ENCODE measurements around the gene ATRX. TPM values are rescaled to one million over a fixed set of nuclear protein-coding genes. Genes with fewer than 3 reads are reported as not detected.
A peak's percentile ranks its signal among the peaks of the same experiment; 100 is the strongest.

The ATRX gene
- total RNA-seq, 1 donor from 2014 or later, result 129 TPM

GRCh38 chrX:77603635-77604336 is 182.2 kb downstream of the ATRX start:
- Histone ChIP-seq H3K27me3 (no peaks in the 10 kb centered on the region), H3K9me3 (ENCODE audit: low read depth) (peaks cover 6% of the 10 kb centered on the region), H3K27ac (no peak overlapping the region), H3K9ac (no peak overlapping the region), H3K4me3 (no peak overlapping the region), H3F3A (ENCODE audit: low read depth) (no peaks in the 10 kb centered on the region), H3K4me2 (no peak overlapping the region), H3K36me3 (peaks cover 5% of the 10 kb centered on the region), H4K20me1 (ENCODE audit: low read depth) (no peaks in the 10 kb centered on the region), H3K4me1 (no peaks in the 10 kb centered on the region), H2AFZ (replicated peaks) (no peak overlapping the region), H3K79me2 (ENCODE audit: low read depth) (no peaks in the 10 kb centered on the region)
- Mint-ChIP-seq H3K27ac (no peak overlapping the region), H3K36me3 (peaks cover 8% of the 10 kb centered on the region), H3K9me3 (peaks cover 4% of the 10 kb centered on the region), H3K27me3 (ENCODE audit: insufficient read depth, low read depth) (peaks cover 3% of the 10 kb centered on the region), H3K4me3 (no peak overlapping the region), H3K4me1 (no peaks in the 10 kb centered on the region)
- TF ChIP-seq EZH2 (IDR thresholded peaks at IDR 0.05), result no peak
- no peak for TF ChIP-seq CTCF (IDR thresholded peaks at IDR 0.05)
- no peak for TF ChIP-seq EZH2phosphoT487 (IDR thresholded peaks at IDR 0.05)
- DNase-seq (ENCODE audit: low spot score), result no peak

- no peaks in the 10 kb centered on the region for H3K9me3 Mint-ChIP-seq
- no peaks in the 10 kb centered on the region for H3K27me3 Mint-ChIP-seq (ENCODE audit: insufficient read depth, low read depth)
- Histone ChIP-seq H3F3A (ENCODE audit: low read depth) (no peaks in the 10 kb centered on the region), H3K4me1 (no peaks in the 10 kb centered on the region), H3K27me3 (no peaks in the 10 kb centered on the region), H3K9ac (no peak overlapping the region), H4K20me1 (ENCODE audit: low read depth) (no peaks in the 10 kb centered on the region), H3K9me3 (ENCODE audit: low read depth) (no peaks in the 10 kb centered on the region), H3K4me3 (no peak overlapping the region), H2AFZ (replicated peaks) (no peak overlapping the region), H3K79me2 (ENCODE audit: low read depth) (no peaks in the 10 kb centered on the region), H3K36me3 (peaks cover 8% of the 10 kb centered on the region), H3K4me2 (no peak overlapping the region), H3K27ac (no peak overlapping the region)
- H3K27ac Mint-ChIP-seq, result no peak overlapping the region
- no peak overlapping the region for H3K4me3 Mint-ChIP-seq
- no peaks in the 10 kb centered on the region for H3K4me1 Mint-ChIP-seq
- peaks cover 2% of the 10 kb centered on the region for H3K36me3 Mint-ChIP-seq
- DNase-seq (ENCODE audit: low spot score), result no peak
- TF ChIP-seq EZH2phosphoT487 (IDR thresholded peaks at IDR 0.05), result no peak
- TF ChIP-seq CTCF (IDR thresholded peaks at IDR 0.05), result no peak
- no peak for TF ChIP-seq EZH2 (IDR thresholded peaks at IDR 0.05)
Measured at GRCh38 chrX:77597511-77597910, 188.5 kb downstream of the ATRX start.

GRCh38 chrX:77597090-77597489 is 188.9 kb downstream of the ATRX start:
- no peaks in the 10 kb centered on the region for H3K27me3 ChIP-seq
- H3K79me2 ChIP-seq (ENCODE audit: low read depth), result no peaks in the 10 kb centered on the region
- H2AFZ ChIP-seq (replicated peaks), result no peak overlapping the region
- no peaks in the 10 kb centered on the region for H4K20me1 ChIP-seq (ENCODE audit: low read depth)
- no peak overlapping the region for H3K9ac ChIP-seq
- Mint-ChIP-seq H3K27me3 (ENCODE audit: insufficient read depth, low read depth) (no peaks in the 10 kb centered on the region), H3K9me3 (no peaks in the 10 kb centered on the region), H3K4me3 (no peak overlapping the region), H3K4me1 (no peaks in the 10 kb centered on the region), H3K27ac (no peak overlapping the region), H3K36me3 (peaks cover 2% of the 10 kb centered on the region)
- H3K27ac ChIP-seq, result no peak overlapping the region
- no peak for DNase-seq (ENCODE audit: low spot score)
- no peaks in the 10 kb centered on the region for H3K9me3 ChIP-seq (ENCODE audit: low read depth)
- no peak overlapping the region for H3K4me3 ChIP-seq
- H3F3A ChIP-seq (ENCODE audit: low read depth), result no peaks in the 10 kb centered on the region
- H3K36me3 ChIP-seq, result peaks cover 8% of the 10 kb centered on the region
- H3K4me1 ChIP-seq, result no peaks in the 10 kb centered on the region
- H3K4me2 ChIP-seq, result no peak overlapping the region
- TF ChIP-seq EZH2phosphoT487 (IDR thresholded peaks at IDR 0.05), result no peak
- no peak for TF ChIP-seq EZH2 (IDR thresholded peaks at IDR 0.05)
- peak; percentile 39 for TF ChIP-seq CTCF (IDR thresholded peaks at IDR 0.05)
